GM19452 (cell line): ENCODE measurements around the gene CLEC10A.
"Not testable (repeated sequence)": the region's sequence is repeated elsewhere in the genome, so short reads cannot be mapped to it uniquely, and the experiment has no call there.

ENCODE experiments used
- ATAC-seq: cut with Tn5 transposase; IDR thresholded peaks from one replicate; pipeline ENCODE4 v1.9.1; 2021; ENCODE audit not compliant: unreplicated experiment

The CLEC10A gene

DNA sequence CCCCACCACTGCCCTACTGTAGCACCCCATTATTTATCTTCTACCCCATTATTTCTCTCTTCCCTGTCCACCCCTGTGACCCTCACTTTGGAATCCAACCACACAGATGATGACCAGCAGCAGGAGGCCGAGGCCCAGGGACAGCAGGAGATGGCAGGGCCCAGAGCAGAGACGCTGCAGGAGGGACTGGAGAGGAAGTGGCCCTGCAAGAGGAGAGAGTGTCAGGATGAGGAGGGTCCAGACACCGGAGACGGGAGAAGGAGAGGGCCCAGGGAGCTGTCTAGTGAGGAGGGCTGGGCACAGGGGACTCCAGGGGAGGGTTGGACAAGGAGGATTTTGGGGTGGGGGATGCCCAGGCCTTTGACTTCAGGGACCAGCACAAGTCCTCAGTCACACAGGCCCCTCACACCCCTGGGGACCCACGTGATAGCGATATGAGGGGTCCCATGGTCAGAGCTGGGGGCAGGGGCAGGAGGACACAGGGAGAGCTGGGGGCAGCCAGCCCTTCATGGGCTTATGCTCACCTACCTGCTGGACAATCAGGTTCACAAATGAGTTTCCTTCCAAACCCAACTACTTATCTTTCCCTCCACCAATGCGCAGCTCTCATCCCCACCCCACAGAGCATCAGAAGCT, 2.0 kb downstream of the CLEC10A start:
- ATAC-seq, result no peak

GRCh38 chr17:7074931-7075330, 5.1 kb downstream of the CLEC10A start:
- no peak for ATAC-seq

GRCh38 chr17:7072406-7072805, 7.6 kb downstream of the CLEC10A start:
- no peak for ATAC-seq

GRCh38 chr17:7070712-7071111, 9.3 kb downstream of the CLEC10A start:
- ATAC-seq, result no peak

DNA sequence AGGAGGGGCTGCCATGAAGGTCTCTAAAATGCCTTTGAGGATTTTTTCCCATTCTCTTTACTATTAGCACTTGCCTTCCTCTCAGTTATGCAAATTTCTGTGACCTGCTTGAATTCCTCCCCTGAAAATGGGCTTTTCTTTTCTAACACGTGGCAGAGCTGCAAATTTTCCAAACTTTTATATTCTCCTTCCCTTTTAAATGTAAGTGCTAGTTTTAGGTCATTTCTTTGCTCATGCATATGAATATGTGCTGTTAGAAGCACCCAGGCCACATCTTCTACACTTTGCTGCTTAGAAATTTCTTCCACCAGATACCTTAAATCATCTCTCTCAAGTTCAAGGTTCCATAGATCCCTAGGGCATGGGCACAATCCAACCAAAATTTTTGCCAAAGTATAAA, 11.8 kb downstream of the CLEC10A start:
- no peak for ATAC-seq

GRCh38 chr17:7067198-7067597, 12.9 kb downstream of the CLEC10A start:
- no peak for ATAC-seq

DNA sequence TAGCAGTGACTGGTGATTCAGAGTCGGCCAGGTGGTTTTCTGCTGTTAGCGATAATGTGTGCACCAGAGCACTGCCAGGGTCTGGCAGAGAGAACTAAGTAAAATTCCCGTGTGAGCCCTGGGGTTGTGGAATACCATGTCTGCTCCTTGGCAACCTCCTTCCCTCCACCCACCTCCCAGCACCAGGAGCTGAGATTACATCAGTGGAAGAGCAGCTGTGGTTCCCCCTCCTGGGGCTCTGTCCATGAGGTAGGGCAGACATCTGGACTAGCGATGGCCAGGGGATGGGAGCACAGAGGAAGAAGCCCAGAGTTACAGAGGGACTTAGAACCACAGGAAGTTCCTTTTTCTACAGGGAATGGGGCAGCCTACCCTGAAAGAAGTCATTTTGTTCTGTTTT, 15.8 kb downstream of the CLEC10A start:
- no peak for ATAC-seq

- no peak for ATAC-seq
Measured at GRCh38 chr17:7063518-7064094, 16.4 kb downstream of the CLEC10A start.

GRCh38 chr17:7060165-7060891, 19.7 kb downstream of the CLEC10A start:
- no peak for ATAC-seq

DNA sequence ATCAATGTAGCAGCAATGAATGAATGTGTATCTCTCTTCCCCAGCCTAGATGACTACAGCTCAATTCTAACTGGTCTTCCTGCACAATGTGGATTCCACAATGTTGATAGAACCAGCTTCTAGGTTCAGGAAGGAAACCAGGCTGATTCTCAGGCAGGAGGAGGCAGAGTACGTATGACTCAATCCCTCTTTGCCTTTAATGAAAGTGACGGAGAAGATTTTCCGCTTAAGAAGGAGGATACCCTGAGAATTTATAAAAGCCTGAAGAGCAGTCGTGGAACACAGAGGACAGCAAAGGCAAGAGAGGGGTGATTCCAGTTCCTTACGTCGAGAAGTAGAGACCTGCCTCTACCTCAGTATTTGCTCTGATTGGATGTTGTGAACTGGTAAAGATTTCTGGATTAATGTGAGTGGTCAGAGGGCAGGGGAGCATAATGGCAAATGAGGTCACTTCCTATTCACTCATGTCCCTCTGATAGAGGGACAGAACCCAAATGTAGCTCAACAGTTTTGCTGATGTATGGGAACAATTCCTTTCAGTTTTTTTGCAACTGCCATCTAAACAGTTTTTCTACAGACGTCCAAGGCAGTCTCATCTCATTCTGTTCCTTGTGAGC, 21.1 kb downstream of the CLEC10A start:
- no peak for ATAC-seq

GRCh38 chr17:7056386-7056785, 23.7 kb downstream of the CLEC10A start:
- ATAC-seq, result no peak

DNA sequence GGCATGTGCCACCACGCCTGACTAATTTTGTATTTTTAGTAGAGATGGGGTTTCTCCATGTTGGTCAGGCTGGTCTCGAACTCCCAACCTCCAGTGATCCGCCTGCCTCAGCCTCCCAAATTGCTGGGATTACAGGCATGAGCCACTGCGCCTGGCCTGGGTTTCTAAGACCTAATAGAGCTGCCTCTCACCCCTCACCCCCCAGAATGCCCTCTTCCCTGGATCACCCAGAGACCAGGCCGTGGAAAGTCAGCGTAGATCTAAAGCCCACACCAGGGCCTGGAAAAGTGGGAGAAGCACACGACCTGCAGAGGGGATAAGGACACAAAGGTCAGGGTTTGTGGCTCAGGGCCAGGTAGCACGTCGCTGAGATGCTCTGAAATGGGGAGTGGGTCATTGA, 29.5 kb downstream of the CLEC10A start:
- ATAC-seq, result not testable (repeated sequence)

GRCh38 chr17:7048968-7049367, 31.1 kb downstream of the CLEC10A start:
- ATAC-seq, result no peak

DNA sequence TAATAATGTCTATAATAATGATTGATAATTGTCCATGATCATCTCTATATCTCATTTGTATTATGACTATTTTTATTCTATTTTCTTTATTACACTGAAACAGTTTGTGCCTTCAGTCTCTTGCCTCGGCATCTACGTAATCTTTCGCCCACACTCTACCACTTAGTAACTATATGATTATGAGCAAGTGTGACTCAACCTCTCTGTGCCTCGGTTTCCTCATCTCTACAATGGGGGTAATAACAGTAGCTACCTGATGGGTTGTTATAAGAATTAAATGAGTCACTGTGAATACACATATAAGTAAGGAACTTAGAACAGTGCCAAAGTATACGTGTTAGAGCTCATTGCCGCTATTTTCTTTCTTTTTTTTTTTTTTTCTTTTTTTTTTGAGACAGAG, 32.5 kb downstream of the CLEC10A start:
- ATAC-seq, result no peak

DNA sequence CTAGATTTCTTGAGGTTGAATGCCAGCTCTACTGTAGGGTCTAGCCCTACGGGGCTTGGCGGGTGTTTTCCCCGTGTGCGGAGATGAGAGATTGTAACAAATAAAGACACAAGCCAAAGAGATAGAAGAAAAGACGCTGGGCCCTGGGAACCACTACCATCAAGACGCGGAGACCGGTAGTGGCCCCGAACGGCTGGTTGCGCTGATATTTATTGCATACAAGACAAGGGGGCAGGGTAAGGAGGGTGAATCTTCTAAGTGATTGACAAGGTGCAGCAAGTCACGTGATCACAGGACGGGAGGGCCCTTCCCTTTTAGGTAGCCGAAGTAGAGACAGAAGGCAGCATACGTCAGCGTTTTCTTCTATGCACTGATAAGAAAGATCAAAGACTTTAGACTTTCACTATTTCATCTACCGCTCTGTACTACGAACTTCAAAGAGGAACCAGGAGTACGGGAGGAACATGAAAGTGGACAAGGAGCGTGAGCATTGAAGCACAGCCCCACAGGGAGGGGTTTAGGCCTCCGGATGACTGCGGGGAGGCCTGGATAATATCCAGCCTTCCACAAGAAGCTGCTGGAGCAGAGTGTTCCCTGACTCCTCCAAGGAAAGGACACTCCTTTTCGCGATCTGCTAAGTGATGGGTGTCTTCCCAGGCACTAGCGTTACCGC, 33.2 kb downstream of the CLEC10A start:
- ATAC-seq, result not testable (repeated sequence)

DNA sequence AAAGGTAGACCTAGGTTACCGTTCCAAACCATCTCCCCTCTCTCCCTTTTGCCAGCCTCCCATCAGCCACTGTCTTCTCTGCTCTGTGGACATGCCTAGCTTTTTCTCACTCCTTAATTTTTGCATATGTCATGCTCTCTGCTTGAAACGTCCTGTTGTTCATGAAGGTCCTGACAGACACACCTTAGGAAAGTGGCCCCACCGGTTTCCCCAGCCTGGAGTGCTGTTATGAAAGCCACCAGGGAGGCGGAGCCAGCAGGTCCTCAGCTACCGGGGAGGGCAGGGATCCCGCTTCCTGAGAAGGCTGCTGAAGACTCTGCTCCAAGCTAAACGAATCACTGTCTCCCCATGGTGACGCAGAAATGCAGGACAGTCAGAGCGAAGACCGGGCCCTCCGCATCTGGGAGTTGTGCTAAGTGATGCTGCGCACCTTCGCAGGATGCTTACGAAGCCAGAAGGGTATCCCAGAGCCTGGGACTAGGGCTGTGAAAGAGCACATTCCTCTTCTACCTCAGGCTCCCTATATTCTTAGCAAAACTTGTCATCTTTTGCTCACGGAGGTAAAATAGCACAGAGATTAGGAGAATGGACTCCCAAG, 33.8 kb downstream of the CLEC10A start:
- no peak for ATAC-seq

DNA sequence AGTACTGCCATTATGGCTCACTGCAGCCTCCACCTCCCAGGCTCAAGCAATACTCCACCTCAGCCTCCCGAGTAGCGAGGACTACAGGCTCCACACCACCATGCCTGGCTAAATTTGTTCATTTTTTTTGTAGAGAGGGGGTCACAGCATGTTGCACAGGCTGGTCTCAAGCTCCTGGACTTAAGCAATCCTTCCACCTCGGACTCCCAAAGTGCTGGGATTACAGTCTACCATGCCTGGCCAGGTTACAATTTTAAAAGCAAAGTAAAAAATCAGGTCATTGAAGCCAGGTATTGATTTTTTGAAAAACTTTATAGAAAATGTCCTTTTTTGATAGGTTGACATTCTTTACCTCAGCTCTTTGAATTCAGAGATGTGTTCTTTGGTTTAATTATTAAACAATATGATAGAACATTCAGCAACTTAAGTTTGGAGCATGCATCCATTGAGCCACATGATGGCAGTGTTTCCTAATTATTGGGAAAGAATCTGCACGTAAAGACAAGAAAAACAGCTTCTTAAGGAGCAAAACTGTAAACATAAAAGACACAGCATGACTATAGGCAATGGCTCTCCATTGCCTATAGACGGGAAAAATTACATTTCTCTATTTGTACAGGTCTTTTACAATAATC, 34.4 kb downstream of the CLEC10A start:
- ATAC-seq, result no peak

DNA sequence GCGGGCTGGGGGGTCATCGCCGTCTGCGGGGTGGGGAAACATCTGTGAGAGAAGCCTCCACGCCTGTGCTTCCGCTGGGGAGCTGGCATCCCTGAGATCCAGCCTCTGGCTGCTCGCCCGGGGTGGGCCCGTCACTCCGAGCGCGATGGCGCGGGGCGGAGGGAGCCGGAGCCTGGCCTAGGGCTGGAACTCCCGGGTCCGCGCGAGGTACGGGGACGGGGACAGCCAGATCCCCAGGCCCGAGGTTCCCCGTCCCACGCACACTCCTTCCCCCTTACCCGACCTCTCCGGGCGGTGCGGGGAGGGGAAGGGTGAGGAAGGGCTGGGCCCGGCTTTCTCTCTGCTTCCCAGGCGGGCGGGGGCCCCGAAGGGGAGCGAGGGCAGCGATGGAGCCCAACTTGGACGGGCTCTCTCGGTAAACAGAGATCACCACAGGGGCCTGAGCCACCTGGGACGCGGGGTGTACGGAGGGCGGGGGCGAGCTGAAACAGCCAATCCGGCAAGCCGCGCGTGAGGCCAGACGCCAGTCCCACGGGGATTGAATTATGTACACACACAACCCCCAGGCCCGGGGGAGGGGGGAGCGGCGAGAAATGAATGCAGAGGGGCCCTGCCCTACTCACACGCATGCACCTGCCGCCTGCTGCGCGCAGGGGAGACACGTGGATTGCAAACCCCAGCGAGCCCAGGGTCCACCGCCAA, 36.4 kb downstream of the CLEC10A start, which contains the start of gene SLC16A11:
SLC16A11 (minus strand) TSS at position 596 of the 702 bp plus-strand sequence; CDS start at position 17, 579 bp downstream.
- ATAC-seq, result no peak

DNA sequence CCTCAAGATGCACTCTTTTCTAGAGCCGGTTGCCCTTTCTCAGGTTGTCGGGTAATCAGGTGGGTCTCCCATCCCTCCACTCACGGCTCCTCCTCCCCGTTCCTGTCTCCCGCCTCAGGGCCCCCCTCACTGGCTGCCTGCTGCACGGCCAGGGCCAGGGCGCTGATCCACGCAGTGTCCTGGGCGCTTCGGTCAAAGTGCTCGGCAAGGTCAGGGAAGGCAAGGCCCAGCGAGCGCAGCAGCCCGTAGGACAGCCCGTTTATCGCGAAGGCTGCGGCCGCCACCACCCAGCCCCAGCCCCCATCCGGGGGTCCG, 36.9 kb downstream of the CLEC10A start:
- ATAC-seq, result no peak
